Measurements from ENCODE around the gene PLEKHA7. TPM values are rescaled to one million over a fixed set of nuclear protein-coding genes. Genes with fewer than 3 reads are reported as not detected.

Gene PLEKHA7
- total and polyA plus RNA-seq, 2 of the 4 experiments (the other 2 are of a cell fraction), result 0.12 TPM; not detected in 1

- no peak overlapping the region for H3K4me2 ChIP-seq (ENCODE audit: low read depth, low read length)
- BruUV-seq (replicated peaks), result no TSS peak
- no peak overlapping the region for H4K8ac ChIP-seq (ENCODE audit: low read depth in 2 of 2, low read length in 2 of 2)
- H3K9me1 ChIP-seq (ENCODE audit: insufficient read depth, low read length), result no peaks in the 10 kb centered on the region
- no peak overlapping the region for H4K5ac ChIP-seq (ENCODE audit: low read depth, low read length)
- no peak overlapping the region for H3K4me3 ChIP-seq (ENCODE audit: insufficient read depth, low read depth, low read length)
- in situ Hi-C loops (cut with MboI; ENCODE audit: low sequenced_read_pairs), result loop anchor here (10.0 to 25.0 kb wide), 2 partner anchors 118 to 566 kb away; no protein-coding TSS in a partner anchor
- H3K9me3 ChIP-seq (ENCODE audit: control insufficient read depth, insufficient read depth, low read length), result no peaks in the 10 kb centered on the region
- H3K14ac ChIP-seq (replicated peaks; ENCODE audit: low read depth, low read length), result no peak overlapping the region
- no peak overlapping the region for H3K27ac ChIP-seq (ENCODE audit: insufficient read depth, low read length)
- no peak overlapping the region for H2BK20ac ChIP-seq (ENCODE audit: low read depth, low read length)
- H4K20me1 ChIP-seq (ENCODE audit: insufficient read depth, low read length), result no peaks in the 10 kb centered on the region
- no peak overlapping the region for H3K56ac ChIP-seq (ENCODE audit: extremely low read depth, insufficient read depth, low read length)
- no peaks in the 10 kb centered on the region for H3K36me3 ChIP-seq (ENCODE audit: control insufficient read depth, insufficient read depth, low read length)
- H3K4me1 ChIP-seq (ENCODE audit: control insufficient read depth, insufficient read depth, low read length), result no peaks in the 10 kb centered on the region
- no CpG with 5 or more reads among the region's 6 CpGs for WGBS, 2 experiments (ENCODE audit: extremely low coverage in 2 of 2, insufficient read length in 1 of 2)
- H2AK5ac ChIP-seq (ENCODE audit: low read depth, low read length), result no peak overlapping the region
- no peak overlapping the region for H3K23ac ChIP-seq (ENCODE audit: low read depth, low read length)
- TF ChIP-seq CEBPB (IDR thresholded peaks at IDR 0.05; ENCODE audit: low read depth, low read length) (no peak), MAZ (IDR thresholded peaks at IDR 0.05; ENCODE audit: borderline replicate concordance, low read depth, low read length) (no peak), RAD21 (IDR thresholded peaks at IDR 0.05; ENCODE audit: low read length) (no peak), ELK1 (IDR thresholded peaks at IDR 0.05; ENCODE audit: borderline replicate concordance, low read depth, low read length) (no peak), MAFK (IDR thresholded peaks at IDR 0.05; ENCODE audit: low read depth, low read length) (no peak), RCOR1 (IDR thresholded peaks at IDR 0.05; ENCODE audit: insufficient replicate concordance, low read length) (no peak), BHLHE40 (IDR thresholded peaks at IDR 0.05; ENCODE audit: low read depth, low read length) (no peak)
- TF ChIP-seq, protein P1, sequence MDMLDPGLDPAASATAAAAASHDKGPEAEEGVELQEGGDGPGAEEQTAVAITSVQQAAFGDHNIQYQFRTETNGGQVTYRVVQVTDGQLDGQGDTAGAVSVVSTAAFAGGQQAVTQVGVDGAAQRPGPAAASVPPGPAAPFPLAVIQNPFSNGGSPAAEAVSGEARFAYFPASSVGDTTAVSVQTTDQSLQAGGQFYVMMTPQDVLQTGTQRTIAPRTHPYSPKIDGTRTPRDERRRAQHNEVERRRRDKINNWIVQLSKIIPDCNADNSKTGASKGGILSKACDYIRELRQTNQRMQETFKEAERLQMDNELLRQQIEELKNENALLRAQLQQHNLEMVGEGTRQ (IDR thresholded peaks at IDR 0.05; ENCODE audit: low read depth, low read length), result no peak
- H2AFZ ChIP-seq (replicated peaks; ENCODE audit: low read length, poor library complexity), result no peak overlapping the region
- H3K18ac ChIP-seq (ENCODE audit: low read depth, low read length), result no peak overlapping the region
- H4K91ac ChIP-seq (ENCODE audit: insufficient read depth, low read depth, low read length), result no peak overlapping the region
- intact Hi-C loops (cut with micrococcal nuclease), result loop anchor here (1.0 kb wide), 2 partner anchors 117 to 558 kb away; no protein-coding TSS in a partner anchor
- ChIA-PET POLR2A (ENCODE audit: unreplicated experiment) (no interaction called here), CTCF (no interaction called here)
- peaks cover 4% of the 10 kb centered on the region; the same call in 1 of the 2 replicates for H3K27me3 ChIP-seq (ENCODE audit: control insufficient read depth, insufficient read depth, low read length)
- DNase-seq, result no peak
- H2BK5ac ChIP-seq (ENCODE audit: low read depth, low read length, poor library complexity, severe bottlenecking), result no peak overlapping the region
- H3K79me1 ChIP-seq (ENCODE audit: low read depth in 1 of 2, low read length in 2 of 2), result no peaks in the 10 kb centered on the region
- no peak for ATAC-seq (ENCODE audit: low read depth)
- H3K9ac ChIP-seq (ENCODE audit: low read depth, low read length), result no peak overlapping the region
- no peak overlapping the region for H2AK9ac ChIP-seq (replicated peaks; ENCODE audit: low read depth, low read length, poor library complexity)
- dilution Hi-C loops (cut with HindIII; ENCODE audit: low sequenced_read_pairs, unreplicated experiment), result no loop called here
- H3K4ac ChIP-seq (ENCODE audit: low read depth, low read length), result no peak overlapping the region
- H2BK120ac ChIP-seq (ENCODE audit: low read depth, low read length), result no peak overlapping the region
- H2BK15ac ChIP-seq (ENCODE audit: low read depth, low read length), result no peak overlapping the region
These were observed 67.5 kb downstream of the PLEKHA7 start for GRCh38 chr11:16946477-16947282.
